ENCODE results near the gene TRPM1.
"Not testable (repeated sequence)": the region's sequence is repeated elsewhere in the genome, so short reads cannot be mapped to it uniquely, and the experiment has no call there.

The TRPM1 gene

GRCh38 chr15:31116423-31117030, 15.0 kb upstream of the TRPM1 start:
- no peak for DNase-seq

- DNase-seq = no peak
Observed at GRCh38 chr15:31111091-31111647, 9.6 kb upstream of the TRPM1 start.

GRCh38 chr15:31108836-31109235, 7.3 kb upstream of the TRPM1 start:
- no peak for DNase-seq

- no peak for DNase-seq
Observed at GRCh38 chr15:31106495-31107300, 5.2 kb upstream of the TRPM1 start.

- no peak for DNase-seq
Observed at GRCh38 chr15:31104003-31104402, 2.5 kb upstream of the TRPM1 start.

- DNase-seq = no peak
Observed at GRCh38 chr15:31102374-31103342, 1.1 kb upstream of the TRPM1 start.

GRCh38 chr15:31102039-31102321, 455 bp upstream of the TRPM1 start:
- no peak for DNase-seq

GRCh38 chr15:31100738-31101137, 787 bp downstream of the TRPM1 start:
- DNase-seq = no peak

GRCh38 chr15:31098953-31099740, 2.4 kb downstream of the TRPM1 start:
- no peak for DNase-seq

GRCh38 chr15:31098491-31098917, 3.0 kb downstream of the TRPM1 start:
- no peak for DNase-seq

GRCh38 chr15:31096563-31096962, 5.0 kb downstream of the TRPM1 start:
- DNase-seq = no peak

GRCh38 chr15:31091481-31091880, 10.0 kb downstream of the TRPM1 start:
- no peak for DNase-seq

- DNase-seq = no peak
Observed at GRCh38 chr15:31090766-31091165, 10.8 kb downstream of the TRPM1 start.

- no peak for DNase-seq
Observed at GRCh38 chr15:31089368-31090047, 12.0 kb downstream of the TRPM1 start.

GRCh38 chr15:31088672-31089367, 12.7 kb downstream of the TRPM1 start:
- DNase-seq = no peak

- DNase-seq = not testable (repeated sequence)
Observed at GRCh38 chr15:31088041-31088440, 13.5 kb downstream of the TRPM1 start.

- no peak for DNase-seq
Observed at GRCh38 chr15:31086344-31086743, 15.2 kb downstream of the TRPM1 start.

- DNase-seq = no peak
Observed at GRCh38 chr15:31085359-31085758, 16.2 kb downstream of the TRPM1 start.

- DNase-seq = no peak
Observed at GRCh38 chr15:31084176-31084575, 17.3 kb downstream of the TRPM1 start.

GRCh38 chr15:31083370-31083780, 18.1 kb downstream of the TRPM1 start:
- DNase-seq = peak; percentile 68

- no peak for DNase-seq
Observed at GRCh38 chr15:31082771-31083369, 18.7 kb downstream of the TRPM1 start.

All from COR-L47 (cell line).